Upper lobe of right lung (tissue), 1 donor: ENCODE results near the gene CA10. TPM values are rescaled to one million over a fixed set of nuclear protein-coding genes. Genes with fewer than 3 reads are reported as not detected.

ENCODE experiments used
- ATAC-seq: fragments of 200-7000 bp; cut with Tn5 transposase; one replicate; pipeline ENCODE4 v1.9.1; 2020; ENCODE audit warnings: mild to moderate bottlenecking, moderate library complexity
- DNase-seq: peaks from one replicate; pipeline ENCODE4 v3.0.0-alpha.2; 2020
- H3K27ac ChIP-seq: fragments of 200-600 bp; one replicate; pipeline ENCODE4 v1.8.0; 2022
- H3K27me3 ChIP-seq: fragments of 200-600 bp; one replicate; pipeline ENCODE4 v1.8.0; 2022; ENCODE audit warnings: mild to moderate bottlenecking
- H3K36me3 ChIP-seq: fragments of 200-600 bp; one replicate; pipeline ENCODE4 v1.8.0; 2022
- H3K4me1 ChIP-seq: fragments of 200-600 bp; one replicate; pipeline ENCODE4 v1.8.0; 2022
- H3K4me3 ChIP-seq: fragments of 200-600 bp; one replicate; pipeline ENCODE4 v1.8.0; 2022; ENCODE audit warnings: mild to moderate bottlenecking
- H3K9me3 ChIP-seq: fragments of 200-600 bp; one replicate; pipeline ENCODE4 v1.8.0; 2022
- CTCF ChIP-seq: fragments of 200-600 bp; IDR thresholded peaks from one replicate; pipeline ENCODE4 v1.8.0; 2022; ENCODE audit warnings: antibody characterized with exemption
- intact Hi-C: fragments of 100-400 bp; cut with DNase I; formaldehyde crosslinking; loops from one replicate; pipeline ENCODE4 v1.11.0; 2022
- total RNA-seq: library from RNA; stranded (reverse); fragmentation: NEBNext Ultra II Directional; extraction: Animal tissue kit (Norgen Biotek cat#: 25700); gene quantifications from one replicate; pipeline ENCODE4 v1.2.1, GENCODE V29; 2021
- donor health status: DM: no; HTN: yes; CAD: no; lungs with severe emphysema.

CA10 gene
- total RNA-seq, 1 donor from 2014 or later, result not detected

GRCh38 chr17:52106638-52107261, 51.8 kb downstream of the CA10 start:
- Histone ChIP-seq H3K36me3 (no peaks in the 10 kb centered on the region), H3K4me1 (peaks cover 3% of the 10 kb centered on the region), H3K27me3 (peaks cover 7% of the 10 kb centered on the region), H3K9me3 (no peaks in the 10 kb centered on the region), H3K4me3 (no peak overlapping the region), H3K27ac (no peak overlapping the region)
- peak; percentile 78 for TF ChIP-seq CTCF
- DNase-seq (no peak), ATAC-seq (peak; percentile 54)
- intact Hi-C loops, result loop anchor here (5.0 kb wide), 1 partner anchor 339 kb away; no protein-coding TSS in a partner anchor

GRCh38 chr17:52106072-52106471, 52.4 kb downstream of the CA10 start:
- no peak for TF ChIP-seq CTCF
- Histone ChIP-seq H3K4me3 (no peak overlapping the region), H3K4me1 (peaks cover 3% of the 10 kb centered on the region), H3K27me3 (peaks cover 7% of the 10 kb centered on the region), H3K36me3 (no peaks in the 10 kb centered on the region), H3K27ac (no peak overlapping the region), H3K9me3 (no peaks in the 10 kb centered on the region)
- intact Hi-C loops, result loop anchor here (5.0 kb wide), 1 partner anchor 339 kb away; no protein-coding TSS in a partner anchor
- DNase-seq (no peak), ATAC-seq (no peak)

GRCh38 chr17:52105591-52105990, 52.9 kb downstream of the CA10 start:
- intact Hi-C loops, result loop anchor here (5.0 kb wide), 1 partner anchor 338 kb away; no protein-coding TSS in a partner anchor

GRCh38 chr17:52096056-52096455, 62.5 kb downstream of the CA10 start:
- DNase-seq, result no peak
- no peak for ATAC-seq
- Histone ChIP-seq H3K27me3 (no peaks in the 10 kb centered on the region), H3K27ac (no peak overlapping the region), H3K9me3 (no peaks in the 10 kb centered on the region), H3K36me3 (no peaks in the 10 kb centered on the region), H3K4me3 (no peak overlapping the region), H3K4me1 (no peaks in the 10 kb centered on the region)
- no peak for TF ChIP-seq CTCF
- intact Hi-C loops, result no loop called here

More at GRCh38 chr17:52105591-52105990, 52.9 kb downstream of the CA10 start:
- Histone ChIP-seq H3K36me3 (no peaks in the 10 kb centered on the region), H3K27me3 (peaks cover 7% of the 10 kb centered on the region), H3K27ac (no peak overlapping the region), H3K4me3 (no peak overlapping the region), H3K4me1 (peaks cover 3% of the 10 kb centered on the region), H3K9me3 (no peaks in the 10 kb centered on the region)
- DNase-seq, result no peak
- ATAC-seq, result no peak
- no peak for TF ChIP-seq CTCF

- no peaks in the 10 kb centered on the region for H3K27me3 ChIP-seq
- DNase-seq, result no peak
Observed at GRCh38 chr17:52084176-52084575, 74.3 kb downstream of the CA10 start.

More at GRCh38 chr17:52084176-52084575, 74.3 kb downstream of the CA10 start:
- Histone ChIP-seq H3K9me3 (no peaks in the 10 kb centered on the region), H3K36me3 (no peaks in the 10 kb centered on the region), H3K27ac (no peak overlapping the region), H3K4me1 (no peaks in the 10 kb centered on the region), H3K4me3 (no peak overlapping the region)
- intact Hi-C loops, result no loop called here
- ATAC-seq, result no peak
- TF ChIP-seq CTCF, result no peak
